LNCAP (cell line): ENCODE results near the gene PKP3.

ENCODE experiments used
- CTCF ChIP-seq: fragments of 450-650 bp; IDR thresholded peaks from 2 replicates; pipeline ENCODE4 v1.5.1; 2017; ENCODE audit warnings: mild to moderate bottlenecking

PKP3 gene

DNA sequence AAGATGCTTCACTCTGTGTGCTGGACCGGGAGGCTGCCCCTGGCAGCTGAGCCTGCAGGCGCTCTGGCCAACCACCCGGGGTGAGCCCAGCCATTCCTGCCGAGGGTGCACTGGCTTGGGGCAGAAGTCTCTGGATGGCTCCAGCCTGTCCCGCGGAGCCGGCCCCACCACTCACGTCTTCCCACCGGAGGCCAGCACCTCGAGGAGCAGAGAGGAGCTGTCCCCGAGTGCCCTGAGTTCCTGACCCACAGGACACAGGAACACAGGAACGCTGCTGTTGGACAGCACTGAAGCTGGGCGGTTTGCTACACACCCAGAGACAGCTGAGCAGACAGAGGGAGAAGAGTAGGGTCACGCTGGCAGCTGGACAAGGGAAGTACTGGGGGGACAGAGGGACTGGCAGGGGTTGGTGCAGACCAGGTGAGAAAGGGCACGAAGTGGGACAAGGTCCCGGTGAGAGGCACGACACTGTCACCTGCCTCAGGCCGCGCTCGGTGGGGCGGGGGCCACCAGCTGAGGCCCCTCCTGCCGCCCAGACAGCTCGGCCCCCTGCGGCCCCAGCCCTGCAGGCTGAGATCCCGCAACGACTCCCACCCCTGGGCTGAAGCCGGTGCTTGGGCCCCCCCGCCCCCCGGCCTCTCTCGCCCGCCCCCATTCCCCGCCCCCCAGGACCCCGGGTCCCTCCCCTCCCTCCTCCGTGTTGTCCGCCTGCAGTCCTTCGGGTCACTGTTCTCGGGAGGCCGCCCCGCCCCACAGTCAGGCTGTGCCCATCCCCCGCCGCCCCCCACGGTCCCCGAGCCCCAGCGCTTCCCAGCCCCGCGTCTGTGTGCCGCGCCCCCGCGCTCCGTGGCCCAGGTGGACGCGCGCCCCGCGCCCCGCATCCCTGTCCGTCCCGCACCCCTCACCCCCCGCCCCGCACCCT is 25.3 kb upstream of the PKP3 start:
- TF ChIP-seq CTCF: no peak

DNA sequence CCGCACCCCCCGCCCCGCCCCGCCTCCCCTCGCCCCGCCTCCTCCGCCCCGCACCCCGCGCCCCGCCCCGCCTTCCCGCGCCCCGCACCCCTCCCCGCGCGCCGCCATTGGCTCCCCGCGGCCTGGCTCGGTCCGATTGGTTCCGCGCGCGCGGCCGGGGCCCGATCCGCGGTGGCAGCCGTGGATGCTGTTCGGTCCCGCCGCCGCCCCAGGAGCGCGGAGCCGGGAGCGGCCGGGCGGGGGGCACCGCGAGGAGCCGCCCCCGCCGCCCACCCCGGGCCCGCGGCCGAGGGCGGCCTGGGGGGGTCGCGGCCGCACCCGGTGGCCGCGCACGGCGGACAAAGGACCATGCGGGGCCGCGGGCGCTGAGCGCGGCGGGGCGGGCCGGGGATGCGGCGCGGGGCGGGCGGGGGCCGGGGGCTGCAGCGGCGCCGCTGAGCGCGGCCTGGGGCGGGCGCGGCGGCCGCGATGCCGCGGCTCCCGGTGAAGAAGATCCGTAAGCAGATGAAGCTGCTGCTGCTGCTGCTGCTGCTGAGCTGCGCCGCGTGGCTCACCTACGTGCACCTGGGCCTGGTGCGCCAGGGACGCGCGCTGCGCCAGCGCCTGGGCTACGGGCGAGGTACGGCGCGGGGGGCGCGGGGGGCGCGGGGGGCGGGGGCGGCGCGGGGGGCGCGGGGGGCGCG is 24.5 kb upstream of the PKP3 start, which contains the start of gene B4GALNT4:
B4GALNT4 (plus strand) TSS at position 164 of the 683 bp plus-strand sequence; CDS start at position 469, 305 bp downstream.
- no peak for TF ChIP-seq CTCF

GRCh38 chr11:370070-370941 is 23.7 kb upstream of the PKP3 start:
- TF ChIP-seq CTCF: no peak

DNA sequence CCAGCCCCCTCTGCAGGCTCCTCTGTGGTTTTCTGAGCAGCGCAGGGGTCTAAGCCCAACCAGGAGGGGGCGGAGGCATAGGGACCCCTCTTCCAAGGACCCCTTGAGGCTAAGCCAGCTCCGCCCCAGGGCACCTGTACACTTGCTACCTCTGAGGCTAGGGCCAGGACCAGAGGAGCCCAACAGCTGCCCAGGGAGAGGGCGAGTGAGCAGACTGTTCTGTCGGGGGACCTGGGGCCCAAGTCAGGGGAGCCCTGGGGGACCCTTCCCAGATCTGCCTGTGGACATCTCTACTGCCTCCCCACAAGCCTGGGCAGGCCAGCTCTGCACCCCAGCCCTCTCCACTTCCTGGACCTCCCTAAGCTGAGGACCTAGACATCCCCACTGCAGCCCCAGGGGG is 23.0 kb upstream of the PKP3 start:
- TF ChIP-seq CTCF: no peak

DNA sequence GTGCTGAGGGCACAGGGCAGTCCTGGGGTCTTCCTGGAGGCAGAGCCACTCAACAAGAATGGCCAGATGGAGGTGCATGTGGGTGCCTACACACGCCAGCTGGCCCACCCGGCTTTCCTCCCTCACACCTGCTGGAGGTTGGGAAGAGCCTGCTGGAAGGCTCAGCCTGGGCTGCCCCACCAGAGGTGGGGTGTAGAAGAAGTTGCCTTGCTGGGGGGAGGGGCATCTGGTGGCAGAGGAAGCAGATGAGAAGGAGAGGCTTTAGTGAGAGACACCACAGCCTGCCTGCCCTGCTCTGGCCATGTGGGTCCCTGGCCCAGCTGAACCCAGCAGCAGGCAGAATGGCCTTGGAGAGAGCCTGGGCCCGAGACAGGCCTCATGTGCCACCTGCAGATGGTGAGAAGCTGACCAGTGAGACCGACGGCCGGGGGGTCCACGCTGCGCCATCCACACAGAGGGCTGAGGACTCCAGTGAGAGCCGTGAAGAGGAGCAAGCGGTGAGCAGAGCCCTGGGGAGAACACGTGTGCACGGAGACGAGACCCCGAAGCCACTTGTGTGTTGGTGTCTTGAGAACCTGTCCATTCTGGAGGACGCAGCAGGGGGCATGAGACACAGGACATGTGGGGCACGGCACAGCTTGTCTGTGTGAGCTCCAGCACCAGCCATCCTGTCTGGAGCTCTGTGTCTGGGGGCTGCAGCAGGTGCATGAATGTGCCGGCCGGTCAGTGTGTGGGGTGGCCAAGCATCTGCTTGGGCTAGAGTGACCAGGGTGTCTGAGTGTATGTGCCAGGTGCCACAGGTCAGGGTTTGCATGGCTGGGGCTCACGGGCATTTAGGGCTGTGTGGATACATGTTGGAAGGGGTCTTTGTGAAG is 22.1 kb upstream of the PKP3 start:
- TF ChIP-seq CTCF: no peak

GRCh38 chr11:372809-373715 is 20.9 kb upstream of the PKP3 start:
- no peak for TF ChIP-seq CTCF
